Ascending aorta (tissue), 2 donors: ENCODE data around the gene SLK. TPM values are rescaled to one million over a fixed set of nuclear protein-coding genes. Genes with fewer than 3 reads are reported as not detected.
A peak's percentile ranks its signal among the peaks of the same experiment; 100 is the strongest.

Source experiments
- DNase-seq, 2 donors: peaks; one replicate each; pipeline ENCODE4 v3.0.0-alpha.2; 2019; ENCODE audit warnings: low spot score in 2 of 2
- H3K27ac ChIP-seq, 2 donors: fragments of 200-600 bp; sonication (generic); one replicate each; pipeline ENCODE4 v1.5.1; 2016 to 2017; ENCODE audit warnings: mild to moderate bottlenecking in 1 of 2
- H3K27me3 ChIP-seq: fragments of 200-600 bp; sonication (generic); one replicate; pipeline ENCODE4 v1.5.1; 2017
- H3K36me3 ChIP-seq, 2 donors: fragments of 200-600 bp; sonication (generic); one replicate each; pipeline ENCODE4 v1.5.1; 2016
- H3K4me1 ChIP-seq, 2 donors: fragments of 200-600 bp; sonication (generic); one replicate each; pipeline ENCODE4 v1.5.1; 2016 to 2017; ENCODE audit warnings: mild to moderate bottlenecking in 1 of 2
- H3K4me3 ChIP-seq, 2 donors: fragments of 200-600 bp; sonication (generic); one replicate each; pipeline ENCODE4 v1.5.1; 2016 to 2017; ENCODE audit warnings: mild to moderate bottlenecking in 1 of 2
- H3K9me3 ChIP-seq, 2 donors: fragments of 200-600 bp; sonication (generic); one replicate each; pipeline ENCODE4 v1.5.1; 2016
- intact Hi-C: fragments of 100-400 bp; cut with DNase I; formaldehyde crosslinking; loops from one replicate; pipeline ENCODE4 v1.15.1; 2023
- total RNA-seq: library from RNA; depleted of rRNA; stranded (reverse); fragments of >200 nt; gene quantifications from one replicate; pipeline ENCODE4 v1.1.0, GENCODE V29; 2016
- TF ChIP-seq, protein P1 (sequence below), 3 experiments: fragments of 200-600 bp in 2 of 3; fragments of 450-650 bp in 1 of 3; sonication (generic) in 2 of 3; IDR thresholded peaks; one replicate each; pipeline ENCODE4 v1.5.1; 2016 to 2019; ENCODE audit warnings: antibody characterized with exemption in 3 of 3, mild to moderate bottlenecking in 1 of 3, moderate library complexity in 1 of 3

The SLK gene
- total RNA-seq, 1 donor from 2014 or later: 26.1 TPM

DNA sequence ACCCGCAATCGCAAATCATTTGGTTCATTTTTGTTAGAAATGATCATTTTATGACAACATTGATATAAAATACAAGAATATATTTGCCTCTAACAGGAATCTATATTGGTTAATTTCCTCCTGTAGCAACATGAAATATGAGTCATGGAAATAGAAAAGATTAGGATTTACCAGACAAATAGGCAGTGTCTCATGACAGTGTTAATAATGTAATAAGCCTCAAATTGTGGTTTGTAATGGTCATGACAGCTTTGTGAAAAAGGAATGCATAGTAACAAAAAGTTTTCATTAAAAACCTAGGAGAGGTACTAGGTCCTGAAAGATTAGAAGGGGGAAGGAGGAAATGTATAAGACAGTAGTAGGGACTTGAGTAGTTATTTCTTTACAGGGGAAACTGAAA is 7.9 kb upstream of the SLK start:
- H3K36me3 ChIP-seq: no peaks in the 10 kb centered on the region
- DNase-seq: no peak
- H3K4me1 ChIP-seq: no peaks in the 10 kb centered on the region
- H3K4me3 ChIP-seq: no peak overlapping the region
- peaks cover 0 to 8% of the 10 kb centered on the region in 2 donors for H3K9me3 ChIP-seq
- no peaks in the 10 kb centered on the region for H3K27me3 ChIP-seq
- H3K27ac ChIP-seq: no peak overlapping the region
- intact Hi-C loops: no loop called here
- TF ChIP-seq, protein P1, sequence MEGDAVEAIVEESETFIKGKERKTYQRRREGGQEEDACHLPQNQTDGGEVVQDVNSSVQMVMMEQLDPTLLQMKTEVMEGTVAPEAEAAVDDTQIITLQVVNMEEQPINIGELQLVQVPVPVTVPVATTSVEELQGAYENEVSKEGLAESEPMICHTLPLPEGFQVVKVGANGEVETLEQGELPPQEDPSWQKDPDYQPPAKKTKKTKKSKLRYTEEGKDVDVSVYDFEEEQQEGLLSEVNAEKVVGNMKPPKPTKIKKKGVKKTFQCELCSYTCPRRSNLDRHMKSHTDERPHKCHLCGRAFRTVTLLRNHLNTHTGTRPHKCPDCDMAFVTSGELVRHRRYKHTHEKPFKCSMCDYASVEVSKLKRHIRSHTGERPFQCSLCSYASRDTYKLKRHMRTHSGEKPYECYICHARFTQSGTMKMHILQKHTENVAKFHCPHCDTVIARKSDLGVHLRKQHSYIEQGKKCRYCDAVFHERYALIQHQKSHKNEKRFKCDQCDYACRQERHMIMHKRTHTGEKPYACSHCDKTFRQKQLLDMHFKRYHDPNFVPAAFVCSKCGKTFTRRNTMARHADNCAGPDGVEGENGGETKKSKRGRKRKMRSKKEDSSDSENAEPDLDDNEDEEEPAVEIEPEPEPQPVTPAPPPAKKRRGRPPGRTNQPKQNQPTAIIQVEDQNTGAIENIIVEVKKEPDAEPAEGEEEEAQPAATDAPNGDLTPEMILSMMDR (IDR thresholded peaks at IDR 0.05): no peak

DNA sequence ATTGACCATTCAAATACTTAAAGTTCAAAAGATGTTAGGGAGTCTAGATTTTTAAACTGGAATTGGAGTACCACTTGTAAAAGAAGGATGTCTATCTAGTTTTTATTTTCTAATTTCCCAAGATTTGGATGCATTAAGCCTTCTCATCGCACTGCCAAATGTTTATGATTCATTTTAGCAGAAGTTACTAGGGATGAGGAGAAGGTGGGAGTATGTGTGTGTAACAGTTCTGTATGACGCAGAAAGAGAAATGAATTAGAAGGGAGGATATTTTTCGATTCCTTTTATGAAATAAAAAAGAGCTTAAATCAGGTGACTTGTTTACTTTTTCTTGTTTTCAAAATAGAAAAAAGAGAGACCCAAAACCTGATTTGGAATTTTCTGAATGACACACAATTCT is 6.8 kb upstream of the SLK start:
- TF ChIP-seq, protein P1 (IDR thresholded peaks at IDR 0.05): no peak
- intact Hi-C loops: no loop called here
- Histone ChIP-seq H3K9me3 (no peaks in the 10 kb centered on the region), H3K27ac (no peak overlapping the region), H3K4me3 (no peak overlapping the region), H3K36me3 (no peaks in the 10 kb centered on the region), H3K4me1 (no peaks in the 10 kb centered on the region), H3K27me3 (no peaks in the 10 kb centered on the region)
- no peak for DNase-seq

DNA sequence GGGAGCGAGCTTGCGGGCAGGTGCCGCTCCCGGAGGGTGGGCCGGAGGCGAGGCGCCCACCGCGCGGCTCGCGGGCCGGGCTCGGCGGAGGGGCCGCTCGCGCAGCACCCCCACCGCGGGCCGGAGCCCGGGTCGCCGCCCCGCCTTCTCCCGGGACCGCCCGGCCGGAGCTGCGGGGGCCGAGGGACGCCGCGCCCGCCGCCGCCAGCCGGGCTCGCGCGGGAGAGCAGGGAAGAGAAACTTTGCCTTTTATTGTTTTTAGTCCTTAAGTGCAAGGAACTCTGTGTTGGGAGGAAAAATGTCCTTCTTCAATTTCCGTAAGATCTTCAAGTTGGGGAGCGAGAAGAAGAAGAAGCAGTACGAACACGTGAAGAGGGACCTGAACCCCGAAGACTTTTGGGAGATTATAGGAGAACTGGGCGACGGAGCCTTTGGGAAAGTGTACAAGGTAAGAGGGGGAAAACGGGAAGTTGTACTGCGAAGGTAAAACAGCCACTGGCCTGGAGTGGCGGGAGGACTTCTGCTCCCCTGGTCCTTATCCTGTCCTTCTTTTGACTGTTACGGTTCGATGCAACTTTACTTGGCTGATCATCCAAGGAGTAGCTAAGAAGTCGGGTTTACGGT is 620 bp downstream of the SLK start:
- peak overlapping the region; percentile 87 to 100 for H3K4me3 ChIP-seq
- intact Hi-C loops: loop anchor here (1.0 kb wide), 3 partner anchors 49 to 154 kb away; partner anchors contain the start of gene STN1
- TF ChIP-seq, protein P1 (IDR thresholded peaks at IDR 0.05): no peak
- H3K36me3 ChIP-seq: no peaks in the 10 kb centered on the region
- H3K4me1 ChIP-seq: peaks cover 0 to 13% of the 10 kb centered on the region in 2 donors
- peak in 1 of 2 donors; percentile 64 for DNase-seq
- peak overlapping the region; percentile 91 to 99 for H3K27ac ChIP-seq
- no peaks in the 10 kb centered on the region for H3K27me3 ChIP-seq
- H3K9me3 ChIP-seq: no peaks in the 10 kb centered on the region

DNA sequence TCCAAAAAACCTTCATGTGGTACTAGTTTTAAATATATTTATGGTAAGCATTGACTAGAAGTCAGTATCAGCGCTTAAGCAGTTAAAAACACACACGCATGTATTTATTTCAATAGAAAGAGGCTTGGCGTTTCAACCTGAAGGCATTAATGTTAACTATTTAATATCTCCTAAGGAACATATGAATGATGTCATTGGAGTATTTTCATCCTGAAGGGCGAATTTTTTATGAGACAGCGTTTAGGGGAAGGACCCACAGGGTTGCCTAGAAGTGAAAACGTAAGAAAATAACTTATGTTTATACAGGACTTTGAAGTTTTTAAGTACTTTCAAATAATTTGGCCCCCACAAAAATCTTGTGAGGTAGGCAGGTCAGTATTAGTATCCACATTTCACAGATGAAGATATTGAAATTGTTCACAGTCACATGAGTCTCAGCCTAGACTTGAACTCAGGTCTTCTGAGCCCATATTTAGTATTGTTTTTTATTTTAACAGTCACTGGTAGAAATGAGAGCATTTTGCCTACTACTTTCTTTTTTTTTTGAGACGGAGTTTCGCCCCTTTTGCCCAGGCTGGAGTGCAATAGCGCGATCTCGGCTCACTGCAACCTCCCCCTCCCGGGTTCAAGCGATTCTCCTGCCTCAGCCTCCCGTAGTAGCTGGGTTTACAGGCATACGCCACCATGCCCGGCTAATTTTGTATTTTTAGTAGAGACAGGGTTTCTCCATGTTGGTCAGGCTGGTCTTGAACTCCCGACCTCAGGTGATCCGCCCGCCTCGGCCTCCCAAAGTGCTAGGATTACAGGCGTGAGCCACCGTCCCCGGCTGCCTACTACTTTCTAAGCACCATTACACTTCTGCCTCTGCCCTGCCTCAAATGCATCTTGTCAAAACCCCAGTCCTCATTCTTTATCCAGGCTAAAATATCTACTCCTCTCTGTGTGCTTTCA is 1.8 kb downstream of the SLK start:
- no peaks in the 10 kb centered on the region for H3K9me3 ChIP-seq
- H3K27me3 ChIP-seq: no peaks in the 10 kb centered on the region
- no peaks in the 10 kb centered on the region for H3K36me3 ChIP-seq
- no peak for DNase-seq
- intact Hi-C loops: no loop called here
- no peak overlapping the region for H3K27ac ChIP-seq
- TF ChIP-seq, protein P1 (IDR thresholded peaks at IDR 0.05): no peak
- peak overlapping the region; percentile 87 to 100 for H3K4me3 ChIP-seq
- peaks cover 0 to 13% of the 10 kb centered on the region in 2 donors for H3K4me1 ChIP-seq

DNA sequence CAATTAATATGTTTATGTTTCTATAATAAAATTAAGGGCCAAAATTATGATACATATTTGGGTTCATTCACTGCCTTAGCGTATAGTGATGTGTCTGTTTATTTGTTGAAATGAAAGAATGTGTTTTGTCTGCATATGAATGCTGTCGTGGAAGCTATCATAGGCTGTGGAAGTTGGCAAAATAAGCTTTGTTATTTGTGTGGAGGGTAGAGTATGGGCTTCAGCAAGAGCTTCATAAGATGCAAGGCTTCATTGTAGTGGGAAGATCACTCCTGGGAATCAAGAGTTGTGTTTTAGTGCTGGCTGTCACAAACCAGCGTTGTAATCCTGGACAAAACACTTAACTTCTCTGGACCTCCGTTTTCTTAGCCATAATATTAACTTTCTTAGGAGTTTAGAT is 2.5 kb downstream of the SLK start:
- intact Hi-C loops: no loop called here
- H3K4me1 ChIP-seq: peaks cover 0 to 13% of the 10 kb centered on the region in 2 donors
- H3K27me3 ChIP-seq: no peaks in the 10 kb centered on the region
- TF ChIP-seq, protein P1 (IDR thresholded peaks at IDR 0.05): no peak
- H3K4me3 ChIP-seq: peak overlapping the region; percentile 87 to 100
- no peaks in the 10 kb centered on the region for H3K36me3 ChIP-seq
- H3K9me3 ChIP-seq: no peaks in the 10 kb centered on the region
- no peak for DNase-seq
- no peak overlapping the region for H3K27ac ChIP-seq
